DMS153 (cell line): ENCODE data around the gene NOXA1.

ENCODE experiments used
- DNase-seq: peaks from one replicate; lab custom pipeline; 2025; lab: John Stamatoyannopoulos, UW

NOXA1 gene

DNA sequence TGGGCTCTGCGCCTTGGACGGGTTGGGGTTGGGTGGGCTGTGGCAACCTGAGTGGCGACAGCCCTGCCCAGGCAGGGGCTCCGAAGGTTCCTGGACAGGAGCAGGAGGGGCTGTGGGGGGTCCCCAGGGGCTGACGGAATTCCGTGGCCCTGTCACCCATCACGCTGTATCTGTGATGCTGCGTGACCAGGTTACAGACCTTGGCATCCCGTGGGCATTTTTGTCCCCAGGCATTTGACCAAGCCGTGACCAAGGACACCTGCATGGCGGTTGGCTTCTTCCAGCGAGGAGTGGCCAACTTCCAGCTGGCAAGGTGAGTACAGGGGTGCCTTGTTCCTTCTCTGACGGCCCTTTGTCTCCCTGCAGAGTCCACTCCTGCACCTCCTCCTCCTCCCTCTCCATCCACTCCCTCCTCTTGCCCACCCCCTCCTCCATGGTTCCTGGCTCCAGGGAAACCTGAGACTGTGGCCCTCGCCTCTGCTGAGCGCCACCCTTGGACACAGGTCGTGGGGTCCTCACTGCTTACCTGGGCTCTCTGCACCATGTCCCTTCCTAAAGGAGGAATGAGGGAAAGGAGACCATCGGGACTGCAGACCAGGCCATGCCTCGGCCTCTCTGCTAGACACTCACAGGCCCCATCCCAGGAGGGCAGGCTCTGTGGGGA lies 3.0 kb downstream of the NOXA1 start:
- no peak for DNase-seq

DNA sequence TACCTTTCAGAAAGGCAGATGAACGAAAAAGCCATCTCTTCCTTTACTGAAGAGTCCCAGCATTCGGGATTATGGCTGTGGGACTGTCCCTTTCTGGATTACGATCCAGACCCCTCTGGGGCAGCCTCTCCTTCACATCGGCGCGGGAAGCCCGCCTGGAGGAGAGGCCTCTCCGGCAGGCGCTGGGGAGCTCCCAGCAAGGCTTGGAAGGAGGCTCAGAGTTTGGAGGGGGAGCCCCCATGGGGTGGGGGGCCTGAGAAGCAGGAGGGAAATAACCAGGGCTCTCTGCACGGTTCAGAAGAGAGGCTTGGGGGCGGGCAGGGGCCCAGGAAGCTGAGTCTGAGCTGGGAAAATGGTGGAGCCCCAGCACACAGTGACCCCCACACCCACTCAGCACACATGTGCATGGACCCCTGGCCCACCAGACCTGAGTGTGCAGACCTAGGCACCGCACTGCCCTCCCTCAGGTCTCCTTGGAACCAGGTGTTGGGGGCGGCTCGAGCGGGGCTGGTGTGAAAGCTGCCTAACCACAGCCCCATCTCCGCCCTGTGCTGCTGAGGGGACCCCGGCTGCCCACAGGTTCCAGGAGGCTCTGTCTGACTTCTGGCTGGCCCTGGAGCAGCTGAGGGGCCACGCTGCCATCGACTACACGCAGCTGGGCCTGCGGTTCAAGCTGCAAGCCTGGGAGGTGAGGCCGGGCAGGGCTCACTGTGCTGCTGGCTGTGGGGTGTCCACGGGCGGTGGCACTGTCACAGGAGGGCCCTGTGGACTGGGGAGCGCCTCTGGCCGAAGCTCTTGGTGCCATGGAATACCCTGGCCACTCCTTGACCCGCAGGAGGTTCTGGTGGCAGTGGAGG lies 4.5 kb downstream of the NOXA1 start:
- DNase-seq, result no peak

DNA sequence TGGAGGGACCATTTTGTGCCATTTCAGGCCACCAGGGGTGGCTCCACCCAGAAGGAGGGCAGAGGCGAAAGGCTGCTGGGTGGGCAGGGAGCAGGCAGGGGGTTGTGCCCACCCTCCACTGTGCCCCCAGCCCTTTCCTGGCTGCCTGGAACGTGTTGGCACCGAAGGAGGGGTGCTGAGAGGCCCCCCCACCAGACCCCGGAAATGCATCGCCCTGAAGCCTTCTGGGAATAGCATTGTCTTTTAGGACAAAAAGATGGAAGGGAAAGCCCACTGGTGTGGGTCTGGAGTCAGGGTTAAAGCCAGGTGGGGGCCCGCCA lies 5.1 kb downstream of the NOXA1 start:
- DNase-seq, result no peak

DNA sequence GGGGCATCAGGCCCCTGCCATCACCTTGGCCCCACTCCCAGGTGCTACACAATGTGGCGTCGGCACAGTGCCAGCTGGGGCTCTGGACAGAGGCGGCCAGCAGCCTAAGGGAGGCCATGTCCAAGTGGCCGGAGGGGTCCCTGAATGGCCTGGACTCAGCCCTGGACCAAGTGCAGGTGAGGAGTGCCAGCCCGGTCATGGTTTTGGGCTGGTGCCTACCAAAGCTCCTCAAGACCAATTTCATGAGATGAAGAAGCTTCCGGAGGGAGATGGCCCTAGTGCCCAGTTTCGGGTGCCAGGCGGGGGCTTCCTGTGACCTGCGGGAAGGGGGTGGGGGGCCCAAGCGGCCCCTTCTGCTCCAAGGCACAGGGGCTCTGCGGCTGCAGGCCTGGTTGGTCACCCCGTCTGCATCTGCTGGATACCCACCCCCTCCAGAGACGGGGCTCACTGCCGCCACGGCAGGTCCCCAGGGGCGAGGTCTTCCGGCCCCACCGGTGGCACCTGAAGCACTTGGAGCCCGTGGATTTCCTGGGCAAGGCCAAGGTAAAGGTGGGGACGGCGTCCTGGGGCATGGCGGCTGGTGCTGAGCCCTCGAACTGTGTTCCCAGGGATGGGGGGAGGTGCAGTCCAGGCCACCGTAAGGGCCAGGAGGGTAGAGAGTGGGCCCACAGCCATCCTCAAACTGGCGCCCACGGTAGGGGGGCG lies 5.8 kb downstream of the NOXA1 start:
- no peak for DNase-seq

DNA sequence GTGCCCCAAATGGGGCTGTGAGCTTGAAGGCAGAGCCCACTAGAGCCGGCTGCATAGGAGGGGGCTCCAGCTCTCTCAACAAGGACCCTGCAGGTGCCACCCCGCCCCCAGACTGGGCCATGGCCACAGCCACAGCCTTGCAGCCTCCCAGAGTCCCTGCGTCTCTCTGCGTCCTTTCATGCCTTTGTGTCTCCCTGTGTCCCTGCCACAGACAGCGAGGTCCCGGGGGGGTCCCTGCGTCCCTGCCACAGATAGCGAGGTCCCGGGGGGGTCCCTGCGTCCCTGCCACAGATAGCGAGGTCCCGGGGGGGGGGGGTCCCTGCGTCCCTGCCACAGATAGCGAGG lies 6.3 kb downstream of the NOXA1 start:
- no peak for DNase-seq

DNA sequence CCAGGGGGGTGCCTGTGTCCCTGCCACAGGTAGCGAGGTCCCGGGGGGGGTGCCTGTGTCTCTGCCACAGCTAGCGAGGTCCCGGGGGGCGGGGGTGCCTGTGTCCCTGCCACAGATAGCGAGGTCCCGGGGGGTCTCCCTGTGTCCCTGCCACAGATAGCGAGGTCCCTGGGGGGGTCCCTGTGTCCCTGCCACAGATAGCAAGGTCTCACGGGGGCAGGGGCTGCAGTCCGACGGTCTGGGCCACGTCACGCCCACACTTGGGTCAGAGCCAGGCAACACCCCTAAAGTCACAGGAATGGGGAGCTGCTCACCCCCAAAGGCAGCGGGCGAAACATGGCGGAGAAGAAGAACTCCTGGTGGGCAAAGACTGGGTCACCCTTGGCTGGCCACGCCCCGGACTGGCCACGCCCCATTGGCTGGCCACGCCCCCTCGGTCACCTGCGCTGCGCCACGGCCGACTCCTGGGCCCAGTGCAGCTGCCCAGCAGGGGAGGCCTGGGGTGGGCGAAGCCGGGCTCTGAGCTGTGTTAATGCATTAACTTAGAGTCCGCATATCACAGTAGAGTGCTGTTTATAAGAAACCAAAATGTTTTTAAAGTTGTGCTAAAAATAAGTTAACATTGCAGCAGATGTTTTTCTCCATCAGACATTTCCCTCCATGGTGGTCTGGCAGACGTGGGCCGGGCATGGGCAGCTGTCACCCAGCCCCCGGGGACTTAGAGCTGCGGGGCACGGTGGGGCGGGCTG lies 7.0 kb downstream of the NOXA1 start:
- DNase-seq, result peak; percentile 32

DNA sequence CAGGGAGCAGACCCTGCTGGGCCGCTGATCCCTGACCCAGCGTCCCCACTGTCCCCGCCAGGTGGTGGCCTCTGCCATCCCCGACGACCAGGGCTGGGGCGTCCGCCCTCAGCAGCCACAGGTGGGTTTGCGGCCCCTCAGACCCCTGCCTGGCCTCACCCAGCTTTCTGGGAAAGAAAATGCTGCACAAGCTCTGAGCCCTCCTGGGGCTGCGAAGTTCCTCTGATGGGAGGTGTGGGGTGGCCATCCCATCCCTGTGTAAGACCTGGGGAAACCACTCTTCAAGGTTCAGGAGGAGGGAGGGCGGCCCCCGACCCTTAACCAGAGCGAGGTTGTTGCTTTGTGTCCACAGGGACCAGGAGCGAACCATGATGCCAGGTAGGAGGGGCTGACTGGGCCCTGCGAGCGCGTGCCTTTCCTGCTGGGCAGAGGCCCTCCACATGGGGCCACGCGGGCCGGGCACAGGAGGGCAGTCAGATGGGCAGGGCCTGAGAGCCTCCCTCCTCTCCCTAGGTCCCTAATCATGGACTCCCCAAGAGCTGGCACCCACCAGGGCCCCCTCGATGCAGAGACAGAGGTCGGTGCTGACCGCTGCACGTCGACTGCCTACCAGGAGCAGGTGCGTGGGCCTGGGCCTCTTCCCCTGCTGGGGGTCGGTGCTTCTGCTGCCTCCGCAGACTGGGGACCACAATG lies 7.7 kb downstream of the NOXA1 start:
- no peak for DNase-seq

DNA sequence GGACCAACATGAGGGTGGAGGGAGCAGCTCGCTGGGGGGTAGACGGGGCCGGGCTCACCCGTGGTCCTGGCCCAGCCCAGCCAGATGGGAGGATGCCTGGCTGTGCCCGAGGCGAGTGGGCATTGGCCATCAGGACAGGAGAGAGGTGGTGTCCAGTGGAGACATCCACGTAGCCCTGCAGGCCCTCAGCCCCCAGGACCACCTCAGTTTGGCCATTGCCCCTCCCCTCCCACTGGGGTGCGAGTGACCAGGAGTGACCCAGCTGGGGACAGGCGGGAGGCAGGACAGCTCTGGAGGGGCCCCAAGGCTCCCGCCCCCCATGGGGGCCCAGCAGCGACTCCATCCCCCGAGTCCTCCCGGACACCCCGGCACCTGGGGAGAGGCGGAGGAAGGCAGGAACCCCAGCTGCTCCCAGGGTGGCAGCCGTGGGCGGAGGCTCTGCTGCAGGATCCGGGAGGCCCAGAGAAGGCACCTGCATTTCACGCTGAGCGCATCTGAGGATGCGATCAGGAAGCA lies 8.3 kb downstream of the NOXA1 start:
- DNase-seq, result no peak

DNA sequence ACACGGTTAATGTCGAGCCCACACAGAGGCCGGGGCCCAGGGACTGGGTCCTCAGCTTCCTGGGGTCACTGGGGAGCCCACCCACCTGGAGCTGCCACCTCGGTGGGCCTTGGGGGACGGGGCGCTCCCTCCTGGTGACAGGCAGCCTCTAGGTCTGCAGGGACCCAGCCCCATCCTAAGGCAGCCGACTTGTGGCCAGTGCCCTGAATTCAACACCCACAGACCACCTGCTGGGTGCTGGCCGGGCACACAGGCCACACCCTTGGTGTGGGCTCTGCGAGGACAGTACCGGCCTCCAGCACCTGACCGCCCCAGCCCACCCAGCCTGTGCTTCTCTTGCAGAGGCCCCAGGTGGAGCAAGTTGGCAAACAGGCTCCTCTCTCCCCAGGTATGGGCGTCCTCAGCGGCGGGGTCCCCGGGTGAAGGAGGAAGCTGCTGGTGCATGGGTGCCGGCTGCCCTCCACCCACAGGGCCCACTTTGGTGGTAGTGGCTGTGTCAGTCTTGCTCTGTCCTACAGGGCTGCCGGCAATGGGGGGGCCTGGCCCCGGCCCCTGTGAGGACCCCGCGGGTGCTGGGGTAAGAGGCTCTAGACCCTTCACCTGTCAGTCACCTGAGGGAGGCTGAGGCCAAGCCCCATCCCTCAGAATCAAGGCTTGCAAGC lies 9.6 kb downstream of the NOXA1 start:
- DNase-seq, result no peak

DNA sequence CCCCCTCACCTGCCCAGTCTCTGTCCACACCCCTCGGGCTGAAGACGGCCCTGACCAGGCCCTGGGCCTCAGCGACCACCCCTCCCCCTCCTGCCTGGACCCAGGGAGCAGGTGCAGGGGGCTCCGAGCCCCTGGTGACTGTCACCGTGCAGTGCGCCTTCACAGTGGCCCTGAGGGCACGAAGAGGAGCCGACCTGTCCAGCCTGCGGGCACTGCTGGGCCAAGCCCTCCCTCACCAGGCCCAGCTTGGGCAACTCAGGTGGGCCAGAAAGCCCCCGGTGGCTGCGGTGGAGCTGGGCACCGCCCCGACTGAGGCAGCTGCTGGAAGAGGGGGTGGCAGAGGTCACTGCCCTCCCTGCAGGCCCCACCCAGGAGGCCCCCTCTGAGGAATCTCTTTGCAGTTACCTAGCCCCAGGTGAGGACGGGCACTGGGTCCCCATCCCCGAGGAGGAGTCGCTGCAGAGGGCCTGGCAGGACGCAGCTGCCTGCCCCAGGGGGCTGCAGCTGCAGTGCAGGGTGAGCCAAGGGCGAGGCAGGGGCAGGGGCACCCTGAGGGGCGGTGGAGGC lies 10.2 kb downstream of the NOXA1 start:
- DNase-seq, result no peak

DNA sequence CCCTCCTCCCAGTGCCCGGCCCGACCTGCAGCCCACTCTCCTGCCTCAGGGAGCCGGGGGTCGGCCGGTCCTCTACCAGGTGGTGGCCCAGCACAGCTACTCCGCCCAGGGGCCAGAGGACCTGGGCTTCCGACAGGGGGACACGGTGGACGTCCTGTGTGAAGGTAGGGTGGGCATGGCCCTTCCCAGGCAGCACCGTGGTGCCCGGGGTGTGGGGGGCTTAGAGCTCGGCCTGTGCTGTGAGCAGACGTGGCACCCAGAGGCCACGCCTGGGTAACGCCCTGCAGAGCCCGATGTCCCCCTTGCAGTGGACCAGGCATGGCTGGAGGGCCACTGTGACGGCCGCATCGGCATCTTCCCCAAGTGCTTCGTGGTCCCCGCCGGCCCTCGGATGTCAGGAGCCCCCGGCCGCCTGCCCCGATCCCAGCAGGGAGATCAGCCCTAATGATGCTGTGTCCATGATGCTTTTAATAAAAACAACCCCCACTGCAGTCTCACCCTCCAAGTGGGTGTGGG lies 10.8 kb downstream of the NOXA1 start:
- DNase-seq, result no peak

DNA sequence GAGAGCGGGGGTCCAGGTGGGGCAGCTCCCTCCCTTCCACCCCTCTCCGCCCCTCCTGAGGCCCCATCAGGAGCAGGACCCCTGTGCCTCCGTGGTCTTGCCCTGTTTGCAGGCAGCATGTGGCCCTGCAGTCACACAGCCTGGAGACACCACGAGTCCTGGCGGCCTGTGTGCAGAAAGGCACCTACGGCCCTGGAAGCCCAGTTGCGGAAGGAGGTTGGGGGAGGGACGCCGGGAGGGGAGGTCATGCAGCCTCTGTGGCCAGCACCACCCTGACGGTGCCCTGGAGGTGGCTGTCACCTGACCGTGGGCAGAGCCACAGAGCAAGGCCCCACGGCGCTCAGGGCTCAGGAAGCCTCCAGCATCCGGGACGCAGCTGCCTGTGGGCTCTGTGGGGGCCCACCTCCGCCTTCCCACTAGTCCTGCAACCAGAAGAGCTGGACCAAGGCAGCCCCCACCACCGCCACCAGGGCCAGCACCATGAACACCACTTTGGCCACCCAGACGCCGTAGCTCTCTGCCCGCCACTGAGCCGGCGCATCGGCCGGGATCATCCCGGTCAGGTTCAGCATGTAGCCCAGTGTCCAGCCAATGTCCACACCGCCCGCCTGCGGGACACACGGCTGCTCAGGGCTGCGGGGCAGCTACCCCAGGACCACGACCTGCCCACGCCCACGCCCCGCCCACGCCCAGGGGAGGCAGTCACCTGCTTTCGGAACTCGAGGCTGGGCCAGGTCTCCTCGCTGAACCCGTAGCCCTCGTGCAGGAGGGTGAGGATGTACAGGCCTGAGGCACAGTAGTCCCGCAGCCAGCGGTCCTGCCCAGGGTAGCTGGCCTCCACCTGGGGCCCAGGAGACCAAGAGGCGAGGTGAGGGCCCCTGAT lies 11.5 kb downstream of the NOXA1 start:
- DNase-seq, result no peak

DNA sequence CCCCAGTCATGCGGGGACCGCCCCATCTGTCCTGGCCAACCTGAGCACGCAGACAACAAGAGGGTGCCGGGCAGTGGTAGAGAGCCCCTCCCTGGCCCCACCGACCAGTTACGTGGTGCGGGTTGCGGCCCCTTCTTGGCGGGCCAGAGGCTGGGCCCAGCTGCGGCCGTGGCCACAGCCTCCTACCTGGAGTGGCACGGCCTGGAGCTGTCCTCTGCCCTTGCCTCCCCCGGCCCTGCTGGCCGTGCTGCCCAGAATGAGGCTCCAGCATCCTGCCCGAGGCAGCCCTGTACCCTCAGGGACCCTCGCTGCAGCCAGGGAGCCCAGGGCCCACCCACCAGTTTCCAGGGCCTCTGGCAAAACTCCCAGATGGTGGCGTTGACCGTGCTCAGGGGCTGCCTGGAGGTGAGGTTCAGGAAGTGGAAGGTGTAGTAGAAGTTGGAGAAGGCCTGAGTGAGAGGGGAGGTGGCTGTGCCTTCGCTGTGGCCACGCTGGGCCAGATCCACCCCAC lies 12.2 kb downstream of the NOXA1 start:
- DNase-seq, result no peak

DNA sequence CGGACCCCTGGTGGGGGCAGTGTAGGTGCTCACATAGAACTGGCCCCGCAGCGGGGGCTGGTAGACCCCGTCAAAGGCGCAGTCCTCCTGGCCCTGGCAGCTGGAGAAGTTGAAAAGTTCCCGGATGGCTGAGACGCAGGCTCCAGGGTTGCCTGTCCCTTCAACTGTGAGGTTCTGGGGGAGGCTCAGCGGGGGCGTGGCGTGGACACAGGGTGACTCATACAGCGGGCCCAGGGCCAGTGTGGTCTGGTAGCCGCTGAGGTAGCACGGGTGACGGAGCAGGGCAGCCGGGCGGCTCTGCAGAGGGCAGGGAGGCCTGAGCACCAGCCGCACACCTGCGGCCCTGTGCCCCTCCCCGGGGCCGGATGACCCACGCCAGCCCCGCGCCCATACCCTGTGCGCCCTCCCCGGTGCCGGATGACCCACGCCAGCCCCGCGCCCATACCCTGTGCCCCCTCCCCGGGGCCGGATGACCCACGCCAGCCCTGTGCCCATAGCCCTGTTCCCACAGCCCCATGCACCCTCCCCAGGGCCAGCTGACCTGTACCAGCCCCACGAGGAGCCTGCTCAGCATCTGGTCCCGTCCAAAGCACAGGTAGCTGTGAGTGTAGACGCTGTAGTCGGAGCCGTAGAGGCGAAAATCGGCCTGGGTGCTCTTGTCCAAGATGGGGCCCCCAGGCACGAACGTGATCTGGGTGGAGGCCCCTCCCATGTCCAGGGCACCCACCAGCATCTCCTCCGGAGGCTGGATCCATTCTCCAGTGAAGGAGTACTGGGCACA lies 13.0 kb downstream of the NOXA1 start:
- no peak for DNase-seq

DNA sequence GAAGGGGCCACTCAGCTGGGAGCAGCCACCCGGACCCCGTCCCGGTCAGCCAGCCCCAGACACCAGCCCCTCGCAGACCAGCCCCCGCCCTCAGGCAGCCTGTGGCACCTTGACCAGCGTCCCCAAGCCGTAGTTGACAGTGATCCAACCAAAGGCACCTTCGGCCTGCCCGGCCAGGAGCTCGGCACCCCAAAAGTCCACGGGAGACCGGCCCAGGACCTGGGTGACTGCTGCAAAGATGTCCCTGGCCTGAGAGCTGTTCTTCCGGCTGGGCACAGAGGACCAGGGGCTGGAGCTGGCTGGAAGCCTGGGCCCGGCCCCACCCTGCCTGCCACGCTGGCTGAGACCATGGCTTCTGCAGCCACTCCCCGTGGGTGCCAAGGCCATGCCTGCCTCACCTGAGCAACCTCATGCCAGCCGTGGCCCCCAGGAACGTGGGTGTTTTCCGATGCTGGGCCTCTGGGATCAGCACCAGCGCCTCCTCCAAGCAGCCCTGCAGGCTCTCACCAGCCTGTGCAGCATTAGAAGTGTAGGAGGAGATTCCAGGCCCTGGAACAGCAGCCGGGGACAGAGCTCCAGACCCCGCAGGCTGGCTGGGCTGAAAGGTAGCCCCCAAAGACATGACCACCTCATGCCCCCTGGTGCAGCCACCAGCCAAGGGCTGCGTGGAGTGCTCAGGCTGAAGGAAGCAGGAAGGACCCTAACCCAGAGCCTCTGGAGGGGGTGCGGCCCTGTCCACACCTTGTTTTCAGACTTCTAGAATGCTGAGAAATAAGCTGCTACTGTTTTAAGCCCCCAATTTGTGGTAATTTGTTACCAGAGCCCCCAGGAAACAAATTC lies 13.8 kb downstream of the NOXA1 start:
- no peak for DNase-seq

DNA sequence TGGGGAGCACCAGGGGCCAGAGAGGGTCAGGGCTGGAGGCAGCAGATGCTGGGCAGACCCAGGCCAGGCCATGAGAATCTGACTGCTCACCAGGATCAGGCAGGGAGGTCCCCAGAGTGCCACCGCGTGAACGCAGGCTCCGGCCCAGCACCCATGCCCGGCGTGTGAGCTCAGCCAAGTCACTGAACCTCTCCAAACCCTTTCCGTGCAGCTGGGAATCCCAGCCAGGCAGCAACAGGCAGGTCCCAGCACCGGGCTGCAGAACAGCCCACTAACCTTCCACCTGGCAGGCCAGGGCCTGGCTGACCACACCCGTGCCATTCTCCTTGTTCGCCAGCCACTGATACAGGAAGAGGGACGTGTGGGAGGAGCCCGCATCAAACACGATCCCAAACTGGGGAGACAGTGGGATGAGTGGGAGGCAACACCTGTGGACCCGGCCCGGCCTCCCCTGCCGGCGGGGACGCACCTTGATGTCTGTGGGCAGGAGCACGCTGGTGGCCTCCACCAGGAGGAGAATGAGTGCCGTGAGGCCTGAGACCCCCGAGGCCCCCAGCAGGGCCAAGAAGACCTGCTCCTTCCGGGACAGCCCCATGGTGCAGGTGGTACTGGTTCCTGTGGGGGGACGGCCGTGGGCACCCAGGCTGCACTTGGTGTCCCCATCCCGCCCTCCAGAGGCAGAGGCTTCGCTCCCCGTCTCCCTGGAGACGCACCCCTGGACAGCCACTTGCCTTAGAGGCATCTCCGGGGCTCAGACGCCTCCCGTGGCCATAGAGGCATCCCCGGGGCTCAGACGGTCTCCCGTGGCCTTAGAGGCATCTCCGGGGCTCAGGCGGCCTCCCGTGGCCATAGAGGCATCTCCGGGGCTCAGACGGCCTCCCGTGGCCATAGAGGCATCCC lies 14.7 kb downstream of the NOXA1 start:
- no peak for DNase-seq
